Ishikawa (cell line): ENCODE measurements around the gene CPNE4.

ENCODE experiments used
- CEBPB ChIP-seq: IDR thresholded peaks from 2 replicates; pipeline ENCODE4 v1.6.1; 2012
- CREB1 ChIP-seq: IDR thresholded peaks from 2 replicates; pipeline ENCODE4 v1.6.1; 2012; ENCODE audit warnings: low read depth
- EGR1 ChIP-seq: IDR thresholded peaks from 2 replicates; pipeline ENCODE4 v1.6.1; 2012
- EP300 ChIP-seq: IDR thresholded peaks from 2 replicates; pipeline ENCODE4 v1.6.1; 2012; ENCODE audit warnings: borderline replicate concordance
- FOXM1 ChIP-seq: IDR thresholded peaks from 2 replicates; pipeline ENCODE4 v1.6.1; 2012; ENCODE audit warnings: low read depth, borderline replicate concordance
- MAX ChIP-seq: IDR thresholded peaks from 2 replicates; pipeline ENCODE4 v1.6.1; 2012
- NFIC ChIP-seq: IDR thresholded peaks from 2 replicates; pipeline ENCODE4 v1.6.1; 2012
- RAD21 ChIP-seq: IDR thresholded peaks from 2 replicates; pipeline ENCODE4 v1.6.1; 2012; ENCODE audit warnings: low read depth
- REST ChIP-seq: IDR thresholded peaks from 2 replicates; pipeline ENCODE4 v1.6.1; 2012; ENCODE audit warnings: low read depth, mild to moderate bottlenecking
- TAF1 ChIP-seq: IDR thresholded peaks from 2 replicates; pipeline ENCODE4 v1.6.1; 2012; ENCODE audit warnings: low read depth, mild to moderate bottlenecking
- TCF12 ChIP-seq: IDR thresholded peaks from 2 replicates; pipeline ENCODE4 v1.6.1; 2012; ENCODE audit warnings: low read depth
- TEAD4 ChIP-seq: IDR thresholded peaks from 2 replicates; pipeline ENCODE4 v1.6.1; 2012
- USF1 ChIP-seq: IDR thresholded peaks from 2 replicates; pipeline ENCODE4 v1.6.1; 2012
- YY1 ChIP-seq: IDR thresholded peaks from 2 replicates; pipeline ENCODE4 v1.6.1; 2012; ENCODE audit warnings: low read depth
- ZBTB7A ChIP-seq: IDR thresholded peaks from 2 replicates; pipeline ENCODE4 v1.6.1; 2012; ENCODE audit warnings: low read depth

Gene CPNE4

GRCh38 chr3:131795390-131796090 is 239.3 kb downstream of the CPNE4 start:
- TF ChIP-seq YY1, result no peak
- TF ChIP-seq FOXM1, result no peak
- TF ChIP-seq MAX, result no peak

- TF ChIP-seq EP300, result no peak
- peak; percentile 76 for TF ChIP-seq RAD21
Observed at GRCh38 chr3:131794766-131795388, 239.9 kb downstream of the CPNE4 start.

GRCh38 chr3:131793870-131794269 is 240.9 kb downstream of the CPNE4 start:
- TF ChIP-seq RAD21 (no peak), FOXM1 (no peak), CEBPB (no peak), EP300 (no peak), TCF12 (no peak), NFIC (no peak), TAF1 (no peak), REST (no peak), EGR1 (no peak), ZBTB7A (no peak), YY1 (no peak), USF1 (no peak), MAX (no peak), TEAD4 (no peak), CREB1 (no peak)

- no peak for TF ChIP-seq TCF12
- TF ChIP-seq REST, result no peak
- no peak for TF ChIP-seq ZBTB7A
- TF ChIP-seq USF1, result no peak
- TF ChIP-seq RAD21, result no peak
- no peak for TF ChIP-seq CEBPB
- TF ChIP-seq NFIC, result no peak
- no peak for TF ChIP-seq CREB1
- TF ChIP-seq YY1, result no peak
- TF ChIP-seq EP300, result no peak
- no peak for TF ChIP-seq EGR1
- no peak for TF ChIP-seq MAX
- TF ChIP-seq TEAD4, result no peak
- TF ChIP-seq TAF1, result no peak
- TF ChIP-seq FOXM1, result no peak
Observed at GRCh38 chr3:131789188-131789587, 245.6 kb downstream of the CPNE4 start.

- TF ChIP-seq YY1 (no peak), USF1 (no peak), TCF12 (no peak), TAF1 (no peak), REST (no peak), EP300 (no peak), RAD21 (no peak), CREB1 (no peak), CEBPB (no peak), TEAD4 (no peak), NFIC (no peak)
Observed at GRCh38 chr3:131786386-131786785, 248.4 kb downstream of the CPNE4 start.
